AG09319 (cell line): Measurements from ENCODE around the gene STARD9.
"Not testable (repeated sequence)": the region's sequence is repeated elsewhere in the genome, so short reads cannot be mapped to it uniquely, and the experiment has no call there.

Experiments
- DNase-seq: peaks from one replicate; pipeline ENCODE4 v3.0.0-alpha.2; 2010; ENCODE audit warnings: low read depth; ENCODE audit errors: extremely low read depth
- TF ChIP-seq, protein P1 (sequence below): IDR thresholded peaks from 2 replicates; pipeline ENCODE4 v1.5.1; 2011; ENCODE audit warnings: low read depth, mild to moderate bottlenecking, inconsistent platforms, low read length, moderate library complexity

STARD9 gene

GRCh38 chr15:42591238-42591934 is 16.0 kb downstream of the STARD9 start:
- DNase-seq = no peak

DNA sequence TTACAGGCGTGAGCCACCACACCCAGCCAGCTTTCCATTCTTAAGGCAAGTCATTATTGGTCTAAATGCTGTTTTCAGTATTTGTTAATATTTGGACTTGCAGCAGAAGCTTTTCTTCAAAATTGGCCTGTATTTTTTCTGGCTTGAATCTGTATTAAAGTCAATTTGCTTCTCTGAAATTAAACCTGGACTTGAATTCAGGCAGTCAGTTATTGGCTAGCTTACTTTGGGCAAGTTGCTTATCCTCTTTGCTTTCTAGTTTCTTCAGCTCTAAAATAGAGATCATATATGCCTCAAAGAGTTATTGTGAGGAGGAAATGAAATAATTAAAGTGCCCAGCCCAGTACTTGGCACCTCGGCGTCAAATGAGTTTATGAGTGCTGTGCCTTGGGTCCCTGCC is 17.3 kb downstream of the STARD9 start:
- TF ChIP-seq, protein P1, sequence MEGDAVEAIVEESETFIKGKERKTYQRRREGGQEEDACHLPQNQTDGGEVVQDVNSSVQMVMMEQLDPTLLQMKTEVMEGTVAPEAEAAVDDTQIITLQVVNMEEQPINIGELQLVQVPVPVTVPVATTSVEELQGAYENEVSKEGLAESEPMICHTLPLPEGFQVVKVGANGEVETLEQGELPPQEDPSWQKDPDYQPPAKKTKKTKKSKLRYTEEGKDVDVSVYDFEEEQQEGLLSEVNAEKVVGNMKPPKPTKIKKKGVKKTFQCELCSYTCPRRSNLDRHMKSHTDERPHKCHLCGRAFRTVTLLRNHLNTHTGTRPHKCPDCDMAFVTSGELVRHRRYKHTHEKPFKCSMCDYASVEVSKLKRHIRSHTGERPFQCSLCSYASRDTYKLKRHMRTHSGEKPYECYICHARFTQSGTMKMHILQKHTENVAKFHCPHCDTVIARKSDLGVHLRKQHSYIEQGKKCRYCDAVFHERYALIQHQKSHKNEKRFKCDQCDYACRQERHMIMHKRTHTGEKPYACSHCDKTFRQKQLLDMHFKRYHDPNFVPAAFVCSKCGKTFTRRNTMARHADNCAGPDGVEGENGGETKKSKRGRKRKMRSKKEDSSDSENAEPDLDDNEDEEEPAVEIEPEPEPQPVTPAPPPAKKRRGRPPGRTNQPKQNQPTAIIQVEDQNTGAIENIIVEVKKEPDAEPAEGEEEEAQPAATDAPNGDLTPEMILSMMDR = no peak
- DNase-seq = no peak

More at GRCh38 chr15:42591238-42591934, 16.0 kb downstream of the STARD9 start:
- TF ChIP-seq, protein P1 = peak; percentile 17

GRCh38 chr15:42593143-42593542 is 17.7 kb downstream of the STARD9 start:
- TF ChIP-seq, protein P1 = no peak
- DNase-seq = no peak

- TF ChIP-seq, protein P1 = no peak
- DNase-seq = no peak
These were observed 18.7 kb downstream of the STARD9 start for GRCh38 chr15:42594095-42594494.

DNA sequence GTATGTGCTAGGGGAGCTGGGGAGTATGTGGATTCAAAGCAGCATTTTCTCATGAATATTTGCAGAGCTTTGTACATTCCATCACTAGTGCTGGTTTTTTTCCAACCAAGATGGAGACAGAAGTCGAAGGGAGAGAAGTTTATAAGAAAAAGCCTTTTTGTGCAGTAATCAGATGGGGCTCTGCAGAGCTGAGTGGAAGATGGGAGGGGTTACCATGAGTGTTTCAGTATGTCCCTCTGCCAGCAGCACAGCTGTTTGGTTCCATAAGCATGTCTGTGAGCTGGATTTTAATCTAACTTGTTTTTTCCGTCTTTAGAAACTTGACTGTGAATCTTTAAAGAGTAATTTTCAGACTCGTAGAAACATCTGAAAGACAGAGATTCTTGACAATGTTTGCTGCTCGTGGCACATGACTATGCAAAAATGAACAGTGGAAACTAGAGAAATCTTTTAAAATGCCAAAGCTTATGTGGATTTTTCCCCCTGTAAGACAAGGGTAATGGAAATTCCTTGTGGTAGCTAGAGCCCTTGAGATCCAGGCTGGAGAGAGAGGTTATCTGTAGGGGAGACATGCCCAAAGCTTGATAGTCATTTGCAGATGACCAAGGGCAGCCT is 20.3 kb downstream of the STARD9 start:
- no peak for DNase-seq
- TF ChIP-seq, protein P1 = no peak

DNA sequence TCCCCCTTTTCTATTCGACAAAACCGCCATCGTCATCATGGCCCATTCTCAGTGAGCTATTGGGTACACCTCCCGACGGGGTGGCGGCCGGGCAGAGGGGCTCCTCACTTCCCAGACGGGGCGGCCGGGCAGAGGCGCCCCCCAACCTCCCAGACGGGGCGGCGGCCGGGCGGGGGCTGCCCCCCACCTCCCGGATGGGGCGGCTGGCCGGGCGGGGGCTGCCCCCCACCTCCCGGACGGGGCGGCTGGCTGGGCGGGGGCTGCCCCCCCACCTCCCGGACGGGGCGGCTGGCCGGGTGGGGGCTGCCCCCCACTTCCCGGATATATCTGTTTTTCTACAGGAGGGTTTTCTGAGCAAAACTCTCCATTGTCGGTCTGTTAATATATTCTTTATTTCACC is 25.9 kb downstream of the STARD9 start:
- DNase-seq = not testable (repeated sequence)

GRCh38 chr15:42602501-42602900 is 27.1 kb downstream of the STARD9 start:
- TF ChIP-seq, protein P1 = no peak
- DNase-seq = no peak

GRCh38 chr15:42603978-42604377 is 28.6 kb downstream of the STARD9 start:
- TF ChIP-seq, protein P1 = no peak
- DNase-seq = no peak
